Stimulated activated CD4-positive, alpha-beta T cell treated with anti-CD3 and anti-CD28 coated beads, Interleukin-1b, Interleukin-23, amount 100 ng/mL, for 24 hours (primary cell): ENCODE measurements around the gene KCNJ11.

Source experiments
- DNase-seq, 4 experiments: peaks; one replicate each; pipeline ENCODE4 v3.0.0-alpha.2; 2020; ENCODE audit warnings: low read depth in 4 of 4, low spot score in 1 of 4

The KCNJ11 gene

DNA sequence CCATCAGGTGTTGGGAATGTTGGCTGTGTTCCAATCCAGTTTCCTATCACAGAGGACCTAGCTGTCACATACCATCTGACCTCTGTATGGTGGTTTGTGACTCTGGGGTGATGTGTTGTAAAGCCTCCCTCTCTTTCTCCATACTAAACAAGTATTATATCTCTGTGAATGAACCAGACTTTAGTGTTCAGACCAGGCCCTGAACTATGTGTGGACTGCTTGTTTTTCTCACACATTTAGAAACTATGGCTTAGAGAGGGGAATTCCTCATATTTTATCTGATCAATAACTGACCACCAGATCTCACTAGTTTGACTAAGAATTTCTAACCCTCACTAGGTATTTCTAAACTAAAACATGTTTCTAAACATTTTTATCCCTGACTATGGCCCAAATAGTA is 19.4 kb downstream of the KCNJ11 start:
- DNase-seq: no peak

DNA sequence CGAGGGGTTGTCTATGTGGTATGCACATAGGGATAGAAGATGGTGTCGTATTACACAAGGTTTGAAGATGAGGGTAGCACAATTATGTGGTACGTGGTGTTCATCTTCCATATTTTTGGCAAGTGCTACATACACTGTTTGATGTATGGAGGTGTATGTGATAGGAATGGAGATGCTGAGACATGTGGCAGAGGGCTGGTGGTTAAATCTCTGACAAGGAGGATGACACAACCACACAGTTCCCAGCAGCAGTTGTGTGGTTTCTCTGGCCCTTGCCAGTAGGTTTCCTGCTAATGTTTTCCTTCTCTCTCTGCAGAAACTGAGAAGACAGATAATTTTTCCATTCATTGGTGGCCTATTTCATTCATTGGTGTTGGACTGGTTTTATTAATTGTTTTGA is 19.9 kb downstream of the KCNJ11 start:
- no peak for DNase-seq

DNA sequence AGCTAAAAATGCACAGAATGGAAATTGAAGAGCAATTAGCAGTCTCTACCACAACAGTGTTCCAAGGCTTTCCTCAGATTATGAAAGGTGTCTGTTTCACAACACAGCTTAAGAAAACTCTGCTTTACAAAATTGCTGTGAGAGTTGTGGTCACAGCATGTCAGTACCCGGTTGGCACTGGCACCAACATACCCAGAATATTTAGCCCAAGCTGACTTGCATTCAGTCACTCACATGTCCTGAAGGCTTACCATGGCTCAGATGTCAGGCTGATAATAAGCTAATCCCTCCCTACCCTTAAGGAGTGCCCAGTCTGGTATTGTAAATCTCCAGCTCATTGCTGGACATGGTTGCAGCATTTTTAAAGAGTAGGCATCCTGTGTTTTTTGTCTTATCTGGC is 22.0 kb downstream of the KCNJ11 start:
- no peak for DNase-seq

DNA sequence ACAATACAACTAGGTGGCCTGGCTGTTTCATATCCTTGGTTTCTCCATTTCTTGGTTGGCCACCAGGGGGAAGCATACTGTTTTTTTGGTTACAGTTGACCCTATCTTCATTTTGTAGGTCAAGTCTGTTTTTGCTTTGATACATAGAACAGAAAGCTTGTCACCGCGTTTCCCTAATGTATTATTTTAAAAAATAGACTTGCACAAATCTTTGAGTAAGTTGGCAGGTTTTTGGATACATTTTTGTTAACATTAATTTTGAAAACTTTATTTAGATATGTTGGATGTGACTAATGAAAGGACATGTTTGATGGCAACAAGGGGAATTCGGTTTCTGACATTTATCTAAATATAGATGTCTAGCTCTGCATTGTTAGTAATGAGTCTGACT is 33.9 kb downstream of the KCNJ11 start:
- DNase-seq: peak in 3 of 4 experiments; percentile 33 to 49 (median 34)

DNA sequence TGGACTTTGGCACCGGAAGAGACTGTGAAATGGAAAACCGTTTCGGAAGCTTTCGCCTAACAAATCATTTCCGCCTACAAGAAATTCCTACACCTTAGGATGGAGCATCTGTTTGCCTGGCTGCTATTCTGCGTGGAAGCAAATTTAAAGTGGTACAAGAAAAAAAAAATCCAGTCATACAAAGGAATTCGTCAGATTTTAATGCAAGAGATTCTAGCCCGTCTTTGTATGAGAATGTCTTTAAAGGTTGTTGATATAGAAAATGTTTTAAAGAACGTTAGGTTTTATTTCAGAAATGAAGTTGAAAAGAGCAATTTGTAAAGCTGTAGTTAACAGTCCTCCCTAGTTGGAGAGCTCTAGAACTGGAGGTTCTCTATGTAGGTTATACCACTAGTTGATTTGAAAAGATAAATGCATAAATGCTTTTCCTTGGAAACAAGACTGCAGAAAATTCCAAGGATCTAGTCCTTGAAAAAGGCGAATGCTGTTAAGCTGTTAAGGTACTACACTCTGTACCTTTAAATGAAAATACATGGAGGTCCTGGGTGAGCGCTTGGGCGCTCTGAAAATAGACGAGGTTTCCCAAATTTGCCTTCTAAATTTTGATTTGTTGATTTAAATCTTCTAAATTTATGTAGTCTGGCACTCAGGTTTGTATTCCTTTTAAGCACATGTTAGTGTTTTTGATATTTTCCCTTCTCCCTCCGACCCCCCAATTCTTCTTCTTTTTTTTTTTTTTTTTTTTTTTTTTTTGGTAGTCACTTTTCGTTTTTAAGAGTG is 34.4 kb downstream of the KCNJ11 start:
- DNase-seq: no peak

DNA sequence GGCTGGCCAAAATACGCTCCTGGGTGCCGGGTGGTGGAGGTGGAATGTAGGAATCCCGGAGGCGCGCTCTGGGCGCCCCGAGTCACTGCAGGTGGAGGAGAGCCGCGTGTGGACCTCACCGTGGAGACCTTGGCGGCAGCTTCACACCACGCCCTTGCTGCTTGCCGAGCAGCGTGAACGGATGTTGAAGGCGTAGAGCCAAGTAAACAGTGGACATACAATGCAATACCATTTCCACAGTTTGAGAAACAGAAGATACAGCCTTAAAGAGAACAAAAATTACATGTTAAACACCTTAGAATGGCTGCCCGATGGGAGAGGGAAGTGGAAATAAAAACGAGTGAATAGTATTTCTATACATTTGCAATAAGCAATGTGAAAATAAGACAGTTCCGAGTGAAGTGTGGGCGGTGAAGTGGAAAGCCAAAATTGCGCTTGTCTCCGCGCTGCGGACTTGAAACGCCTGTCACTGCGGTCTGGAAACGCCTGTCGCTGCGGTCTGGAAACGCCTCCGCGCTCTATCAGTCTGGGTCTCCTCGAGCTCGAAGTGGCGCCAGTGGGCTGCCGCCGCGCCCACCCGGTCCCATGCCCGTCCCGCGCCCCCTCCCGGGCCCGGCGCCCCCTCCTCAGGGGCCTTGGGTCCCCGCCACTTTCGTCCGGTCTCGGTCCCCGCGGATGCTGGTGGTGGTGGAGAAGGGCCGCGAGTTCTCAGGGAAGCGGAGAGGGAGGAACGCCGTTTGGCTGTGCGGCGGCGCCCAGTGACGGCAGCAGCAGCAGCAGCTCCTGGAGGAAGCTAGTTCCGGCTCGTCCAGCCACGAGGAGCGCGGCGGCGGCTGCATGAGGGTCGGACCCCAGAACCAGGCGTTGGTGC is 35.3 kb downstream of the KCNJ11 start:
- peak in 3 of 4 experiments; percentile 15 to 57 (median 29) for DNase-seq

DNA sequence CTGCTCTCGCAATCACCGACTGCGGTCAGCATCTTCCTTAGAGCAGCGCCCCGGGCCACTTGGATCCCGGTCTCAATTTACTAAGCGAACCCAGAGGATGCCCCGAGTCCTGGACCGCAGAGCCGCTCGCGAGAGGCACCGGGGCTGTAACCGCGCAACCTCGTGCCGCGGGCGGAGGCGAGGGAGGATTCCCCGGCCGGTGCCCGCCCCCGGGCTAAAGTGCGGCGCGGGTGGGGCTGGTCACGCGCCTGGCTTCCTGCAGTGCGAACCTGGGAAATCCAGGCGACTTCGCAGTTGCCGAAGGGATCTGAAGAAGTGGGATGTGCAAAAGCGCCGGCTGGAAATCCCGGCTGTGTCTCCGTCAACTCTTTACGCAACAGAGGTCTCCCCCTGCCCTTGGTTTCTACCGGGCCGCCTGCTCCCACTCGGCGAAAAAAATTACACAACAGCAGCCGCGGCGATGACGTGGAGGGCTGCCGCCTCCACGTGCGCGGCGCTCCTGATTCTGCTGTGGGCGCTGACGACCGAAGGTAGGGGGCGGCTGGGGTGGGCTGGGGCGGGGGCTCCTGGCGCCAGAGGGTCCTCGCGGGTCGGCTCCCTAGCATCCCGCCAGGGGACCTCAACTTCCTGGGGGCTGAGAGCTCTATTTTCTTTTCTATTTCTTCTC is 36.8 kb downstream of the KCNJ11 start, which contains the start of gene NCR3LG1:
Gene NCR3LG1, plus strand, starts transcription at position 291 of the 667 bp plus-strand sequence. Its CDS starts 170 bp downstream, at position 461.
- DNase-seq: peak; percentile 22 to 44 (median 28)

DNA sequence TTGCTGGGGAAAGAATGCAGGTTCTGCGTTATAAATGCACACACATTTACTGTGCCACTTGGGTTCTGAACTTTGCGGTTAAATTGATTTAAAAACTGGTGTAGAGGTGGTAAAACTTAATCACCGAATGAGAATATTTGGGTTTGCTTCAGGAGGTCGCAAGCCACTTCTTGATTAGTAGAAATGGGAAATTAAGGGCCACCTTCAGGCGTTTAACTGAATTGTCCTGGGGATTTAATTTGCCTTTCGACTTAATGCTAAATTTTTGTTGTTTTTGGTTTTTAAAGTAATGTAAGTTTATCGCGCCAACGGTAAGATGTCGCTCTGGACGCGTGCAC is 37.3 kb downstream of the KCNJ11 start:
- DNase-seq: no peak

DNA sequence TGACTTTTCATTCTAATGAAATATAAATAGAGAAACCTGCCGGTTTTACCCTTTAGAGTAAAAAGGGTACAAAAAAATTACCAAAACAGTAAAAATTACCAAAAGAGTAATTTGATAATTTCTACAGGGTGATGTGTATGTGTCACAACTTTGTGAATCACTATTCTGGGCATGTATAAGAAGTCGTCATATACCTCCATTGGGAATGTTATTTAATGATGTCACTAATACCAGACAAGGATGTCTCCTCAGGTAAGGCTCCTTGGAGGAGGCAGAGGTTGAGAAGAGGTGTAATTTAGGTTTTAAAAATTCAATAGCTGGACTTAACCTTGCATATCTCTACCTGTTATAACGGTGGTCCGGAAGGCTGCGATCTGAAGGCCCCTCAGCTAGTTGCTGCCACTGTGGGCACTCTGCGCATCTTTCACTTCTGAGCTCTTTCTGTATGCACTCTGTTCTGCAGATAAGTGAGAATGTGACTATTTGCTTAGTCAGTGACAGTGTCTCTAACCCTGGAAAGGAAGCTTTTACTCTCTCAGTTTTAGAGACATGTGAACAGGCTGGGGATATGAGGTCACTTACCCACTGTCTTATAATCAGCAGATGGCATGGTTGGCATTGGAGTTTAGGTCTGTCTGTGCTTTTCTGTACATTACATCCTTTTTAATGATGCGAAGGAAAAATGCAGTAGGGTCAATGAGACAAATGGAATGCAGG is 37.8 kb downstream of the KCNJ11 start:
- no peak for DNase-seq

DNA sequence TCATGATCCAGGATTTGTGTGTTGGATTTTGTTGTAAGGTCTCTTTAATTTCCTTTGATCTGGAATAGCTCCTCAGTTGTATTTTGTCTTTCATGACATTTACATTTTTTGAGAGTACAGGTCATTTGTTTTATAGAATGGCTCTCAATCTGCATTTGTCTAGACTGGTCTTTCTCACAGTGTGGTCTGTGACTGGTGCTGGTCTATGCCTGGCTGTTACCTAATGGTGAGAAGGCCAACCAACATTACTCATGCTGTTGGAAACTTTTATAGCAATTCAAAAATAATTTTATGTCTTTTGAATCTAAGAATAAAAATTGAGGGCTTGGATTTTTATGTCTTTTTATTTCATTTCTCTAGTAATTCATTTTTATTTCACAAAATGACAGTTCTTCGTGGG is 40.8 kb downstream of the KCNJ11 start:
- DNase-seq: no peak

DNA sequence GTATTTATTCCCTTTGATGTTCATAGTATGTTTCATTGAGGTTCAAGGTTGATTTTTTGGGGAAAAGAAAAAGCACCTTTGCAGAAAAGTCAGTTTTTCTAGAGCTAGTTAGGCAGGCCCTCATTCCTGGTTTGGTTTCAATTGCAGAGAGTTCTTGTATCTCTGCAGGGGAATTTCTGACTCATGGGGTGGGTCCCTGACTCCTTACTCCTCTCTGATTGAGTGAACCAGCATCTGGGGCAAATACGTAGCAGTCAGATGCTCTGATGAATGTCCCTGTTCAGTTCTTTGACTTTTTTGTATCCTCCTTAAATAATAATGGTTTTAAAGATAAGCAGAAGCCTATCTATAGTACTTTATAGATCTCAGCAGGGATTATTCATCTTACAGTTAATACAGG is 44.6 kb downstream of the KCNJ11 start:
- peak in 2 of 4 experiments; percentile 28 to 32 for DNase-seq

DNA sequence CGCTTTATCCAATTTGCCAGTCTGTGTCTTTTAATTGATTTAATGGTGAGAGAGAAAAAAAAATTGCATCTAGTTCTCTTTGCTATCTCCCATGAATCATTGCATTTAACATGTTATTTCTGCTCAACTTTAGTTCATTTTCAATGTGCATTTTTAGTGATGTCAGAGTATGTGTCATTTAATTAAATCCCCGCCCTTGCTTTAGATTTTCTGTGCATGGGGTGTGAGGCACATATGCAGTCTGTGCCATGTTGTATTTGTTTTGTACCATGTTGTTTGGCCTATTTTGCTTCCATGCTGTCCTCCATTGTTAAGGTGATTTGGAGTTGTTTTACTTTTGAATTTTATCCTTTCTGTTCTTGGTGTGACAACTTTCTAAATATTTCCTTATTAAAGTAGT is 45.2 kb downstream of the KCNJ11 start:
- no peak for DNase-seq
